Tibial nerve (tissue), 4 donors: ENCODE measurements around the gene RAI2. TPM values are rescaled to one million over a fixed set of nuclear protein-coding genes. Genes with fewer than 3 reads are reported as not detected.

Source experiments
- DNase-seq, 2 donors: peaks; one replicate each; pipeline ENCODE4 v3.0.0-alpha.2; 2019; ENCODE audit warnings: low spot score in 2 of 2
- H3K27ac ChIP-seq, 4 donors: fragments of 200-600 bp; sonication (generic) in 3 of 4; one replicate each; pipeline ENCODE4 v1.5.1; 2017 to 2019; ENCODE audit warnings: mild to moderate bottlenecking in 1 of 4
- H3K27me3 ChIP-seq, 2 donors: fragments of 200-600 bp; sonication (generic) in 1 of 2; one replicate each; pipeline versions ENCODE4 v1.5.1 to v1.6.0; 2017 to 2019
- H3K36me3 ChIP-seq, 3 donors: fragments of 200-600 bp; sonication (generic); one replicate each; pipeline ENCODE4 v1.5.1; 2018 to 2019
- H3K4me1 ChIP-seq, 4 donors: fragments of 200-600 bp; sonication (generic) in 3 of 4; one replicate each; pipeline ENCODE4 v1.5.1; 2017 to 2019
- H3K4me3 ChIP-seq, 4 donors: fragments of 200-600 bp; sonication (generic) in 3 of 4; one replicate each; pipeline ENCODE4 v1.5.1; 2017 to 2019; ENCODE audit warnings: mild to moderate bottlenecking in 1 of 4, moderate library complexity in 1 of 4
- H3K9me3 ChIP-seq, 4 donors: fragments of 200-600 bp; sonication (generic) in 3 of 4; one replicate each; pipeline ENCODE4 v1.5.1; 2017 to 2019
- CTCF ChIP-seq, 5 experiments: fragments of 200-600 bp in 3 of 5; fragments of 450-650 bp in 2 of 5; sonication (generic) in 3 of 5; IDR thresholded peaks; one replicate each; pipeline ENCODE4 v1.5.1; 2016 to 2019; ENCODE audit warnings: antibody characterized with exemption in 5 of 5, mild to moderate bottlenecking in 3 of 5, moderate library complexity in 2 of 5
- EP300 ChIP-seq, 2 donors: sonication (generic); formaldehyde crosslinking; IDR thresholded peaks; one replicate each; pipeline ENCODE4 v1.6.1; 2017; ENCODE audit warnings: antibody characterized with exemption in 2 of 2, mild to moderate bottlenecking in 1 of 2
- POLR2A ChIP-seq, 2 donors: fragments of 450-650 bp; IDR thresholded peaks; one replicate each; pipeline ENCODE4 v1.6.1; 2017; ENCODE audit warnings: antibody characterized with exemption in 2 of 2, mild to moderate bottlenecking in 2 of 2, moderate library complexity in 2 of 2
- WGBS, 2 donors: methylation state at CpG; one replicate each; pipeline ENCODE4 v1.1.5; 2018; 5-methylcytosine and 5-hydroxymethylcytosine counted together
- total RNA-seq, 4 donors: library from RNA; depleted of rRNA; stranded (reverse); fragments of >200 nt; gene quantifications; one replicate each; pipeline ENCODE4 v1.1.0, GENCODE V29; 2016

Gene RAI2
- 10 to 100 TPM; 17.1 to 25.1 (median 23.4) TPM for total RNA-seq

GRCh38 chrX:17860811-17861488 lies at the start of gene RAI2:
Gene RAI2 (minus strand): TSS chrX:17861298. CDS start chrX:17802010, 59,288 bp downstream.
- Histone ChIP-seq H3K27me3 (peaks cover 0 to 6% of the 10 kb centered on the region in 2 donors), H3K9me3 (no peaks in the 10 kb centered on the region), H3K27ac (peak within 1 kb of the TSS in 3 of 4 donors; percentile 34 to 84 (median 44)), H3K4me3 (peak within 1 kb of the TSS; percentile 35 to 70 (median 46)), H3K4me1 (peaks cover 0 to 4% (median 0%) of the 10 kb centered on the region in 4 donors), H3K36me3 (no peaks in the 10 kb centered on the region)
- peak in 1 of 2 donors; percentile 20 for TF ChIP-seq EP300 (IDR thresholded peaks at IDR 0.05)
- no peak for TF ChIP-seq POLR2A (IDR thresholded peaks at IDR 0.05)
- peak in 1 of 2 donors; percentile 18 for DNase-seq
- WGBS, 2 donors = 0 to 34% methylated on average over 2 to 29 of the region's 98 CpGs

- H3K4me3 ChIP-seq = no peak overlapping the region
- DNase-seq = no peak
- H3K9me3 ChIP-seq = no peaks in the 10 kb centered on the region
- no peaks in the 10 kb centered on the region for H3K36me3 ChIP-seq
- no peak for TF ChIP-seq POLR2A (IDR thresholded peaks at IDR 0.05)
- TF ChIP-seq CTCF (IDR thresholded peaks at IDR 0.05) = no peak
- no peak for TF ChIP-seq EP300 (IDR thresholded peaks at IDR 0.05)
- WGBS, 2 donors = 82 to 92% methylated on average over 1 of the region's 1 CpG
- no peaks in the 10 kb centered on the region for H3K27me3 ChIP-seq
- no peaks in the 10 kb centered on the region for H3K4me1 ChIP-seq
- H3K27ac ChIP-seq = no peak overlapping the region
Observed at GRCh38 chrX:17888421-17888820, 27.3 kb upstream of the RAI2 start.

- TF ChIP-seq EP300 (IDR thresholded peaks at IDR 0.05) (no peak), CTCF (IDR thresholded peaks at IDR 0.05) (no peak), POLR2A (IDR thresholded peaks at IDR 0.05) (no peak)
- Histone ChIP-seq H3K27ac (no peak overlapping the region), H3K4me1 (no peaks in the 10 kb centered on the region), H3K27me3 (no peaks in the 10 kb centered on the region), H3K9me3 (no peaks in the 10 kb centered on the region), H3K4me3 (no peak overlapping the region), H3K36me3 (no peaks in the 10 kb centered on the region)
- 85 to 96% methylated on average over 2 of the region's 2 CpGs for whole genome bisulfite sequencing, 2 donors
- no peak for DNase-seq
Observed at GRCh38 chrX:17882680-17883079, 21.6 kb upstream of the RAI2 start.

GRCh38 chrX:17878028-17878670 lies 17.1 kb upstream of the RAI2 start:
- H3K36me3 ChIP-seq = no peaks in the 10 kb centered on the region

GRCh38 chrX:17876135-17876534 lies 15.0 kb upstream of the RAI2 start:
- Histone ChIP-seq H3K4me1 (no peaks in the 10 kb centered on the region), H3K27me3 (no peaks in the 10 kb centered on the region), H3K36me3 (no peaks in the 10 kb centered on the region), H3K9me3 (peaks cover 0 to 3% (median 0%) of the 10 kb centered on the region in 4 donors), H3K27ac (no peak overlapping the region), H3K4me3 (no peak overlapping the region)
- no peak for TF ChIP-seq EP300 (IDR thresholded peaks at IDR 0.05)
- DNase-seq = no peak

More at GRCh38 chrX:17878028-17878670, 17.1 kb upstream of the RAI2 start:
- Histone ChIP-seq H3K4me3 (no peak overlapping the region), H3K27me3 (no peaks in the 10 kb centered on the region), H3K9me3 (peaks cover 0 to 3% (median 0%) of the 10 kb centered on the region in 4 donors), H3K4me1 (no peaks in the 10 kb centered on the region), H3K27ac (no peak overlapping the region)
- 53 to 79% methylated on average over 2 of the region's 2 CpGs for WGBS, 2 donors
- no peak for DNase-seq
- TF ChIP-seq EP300 (IDR thresholded peaks at IDR 0.05) (no peak), POLR2A (IDR thresholded peaks at IDR 0.05) (no peak), CTCF (IDR thresholded peaks at IDR 0.05) (no peak)

GRCh38 chrX:17869580-17869979 lies 8.5 kb upstream of the RAI2 start:
- no peaks in the 10 kb centered on the region for H3K27me3 ChIP-seq
- DNase-seq = no peak
- H3K4me3 ChIP-seq = no peak overlapping the region
- TF ChIP-seq EP300 (IDR thresholded peaks at IDR 0.05) = no peak
- TF ChIP-seq CTCF (IDR thresholded peaks at IDR 0.05) = no peak
- no peak for TF ChIP-seq POLR2A (IDR thresholded peaks at IDR 0.05)
- H3K36me3 ChIP-seq = no peaks in the 10 kb centered on the region
- H3K27ac ChIP-seq = no peak overlapping the region
- 77 to 85% methylated on average over 2 of the region's 2 CpGs for WGBS, 2 donors
- H3K9me3 ChIP-seq = peaks cover 0 to 3% (median 0%) of the 10 kb centered on the region in 4 donors
- no peaks in the 10 kb centered on the region for H3K4me1 ChIP-seq
